Thyroid gland (tissue), 4 donors: ENCODE results near the gene XPNPEP2.

ENCODE experiments used
- CTCF ChIP-seq, 6 experiments: fragments of 200-600 bp in 3 of 6; fragments of 450-650 bp in 3 of 6; sonication (generic) in 3 of 6; IDR thresholded peaks; one replicate each; pipeline ENCODE4 v1.5.1; 2016 to 2019; ENCODE audit warnings: antibody characterized with exemption in 6 of 6, mild to moderate bottlenecking in 2 of 6, inconsistent platforms in 1 of 6, moderate library complexity in 1 of 6
- POLR2A ChIP-seq, 2 donors: fragments of 450-650 bp; IDR thresholded peaks; one replicate each; pipeline ENCODE4 v1.6.1; 2017; ENCODE audit warnings: antibody characterized with exemption in 2 of 2, mild to moderate bottlenecking in 2 of 2, moderate library complexity in 1 of 2

GRCh38 chrX:129784371-129784770 lies 45.6 kb downstream of the XPNPEP2 start:
- TF ChIP-seq CTCF (IDR thresholded peaks at IDR 0.05) (no peak), POLR2A (IDR thresholded peaks at IDR 0.05) (no peak)
